ENCODE results near the gene GRB10.

- TF ChIP-seq CTCF (IDR thresholded peaks at IDR 0.05; ENCODE audit: low read depth, low read length) (no peak), EZH2phosphoT487 (IDR thresholded peaks at IDR 0.05; ENCODE audit: low read depth) (no peak)
Measured at GRCh38 chr7:50725774-50726173, 56.9 kb downstream of the GRB10 start.
